NCI-H2081 treated with DMSO at 0.1 percent for 48 hours (cell line): Measurements from ENCODE around the gene PSME3IP1.
"Not testable (repeated sequence)": the region's sequence is repeated elsewhere in the genome, so short reads cannot be mapped to it uniquely, and the experiment has no call there.

ENCODE experiments used
- DNase-seq: peaks from one replicate; lab custom pipeline; 2025; lab: John Stamatoyannopoulos, UW

PSME3IP1 gene, protein sequence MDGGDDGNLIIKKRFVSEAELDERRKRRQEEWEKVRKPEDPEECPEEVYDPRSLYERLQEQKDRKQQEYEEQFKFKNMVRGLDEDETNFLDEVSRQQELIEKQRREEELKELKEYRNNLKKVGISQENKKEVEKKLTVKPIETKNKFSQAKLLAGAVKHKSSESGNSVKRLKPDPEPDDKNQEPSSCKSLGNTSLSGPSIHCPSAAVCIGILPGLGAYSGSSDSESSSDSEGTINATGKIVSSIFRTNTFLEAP

DNA sequence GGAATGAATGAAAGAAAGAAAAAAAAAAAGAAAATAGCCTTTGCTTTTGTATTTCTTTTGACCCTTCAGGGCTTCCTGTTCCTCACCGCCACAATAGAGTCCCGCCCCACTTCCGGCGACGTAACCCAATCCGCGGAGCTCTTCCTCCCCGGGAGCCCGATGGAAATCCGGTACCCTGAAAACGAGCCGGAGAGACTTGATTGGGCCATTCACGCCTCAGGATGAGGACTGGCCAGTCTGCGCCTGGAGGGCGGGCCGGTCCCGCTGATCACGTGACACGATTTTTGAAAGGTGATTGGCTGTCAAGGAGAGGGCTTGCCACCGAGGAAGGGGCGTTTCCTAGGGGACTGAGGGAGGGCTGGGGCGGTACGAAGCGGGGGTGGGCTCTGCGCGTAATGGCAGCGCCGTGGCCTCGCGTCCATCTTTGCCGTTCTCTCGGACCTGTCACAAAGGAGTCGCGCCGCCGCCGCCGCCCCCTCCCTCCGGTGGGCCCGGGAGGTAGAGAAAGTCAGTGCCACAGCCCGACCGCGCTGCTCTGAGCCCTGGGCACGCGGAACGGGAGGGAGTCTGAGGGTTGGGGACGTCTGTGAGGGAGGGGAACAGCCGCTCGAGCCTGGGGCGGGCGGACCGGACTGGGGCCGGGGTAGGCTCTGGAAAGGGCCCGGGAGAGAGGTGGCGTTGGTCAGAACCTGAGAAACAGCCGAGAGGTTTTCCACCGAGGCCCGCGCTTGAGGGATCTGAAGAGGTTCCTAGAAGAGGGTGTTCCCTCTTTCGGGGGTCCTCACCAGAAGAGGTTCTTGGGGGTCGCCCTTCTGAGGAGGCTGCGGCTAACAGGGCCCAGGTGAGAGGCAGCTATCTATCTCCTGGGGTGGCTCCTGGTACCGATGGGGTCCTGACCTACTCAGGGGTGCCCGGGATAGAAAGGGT, at the start of gene PSME3IP1, which contains the start of gene RSPRY1:
TSS of gene PSME3IP1 (minus strand) at position 95 of the 927 bp plus-strand sequence. CDS start 12,185 bp downstream, outside the sequence.
TSS of gene RSPRY1 (plus strand) at position 385 of the 927 bp plus-strand sequence. CDS start 18,330 bp downstream, outside the sequence.
- peak; percentile 88 for DNase-seq

DNA sequence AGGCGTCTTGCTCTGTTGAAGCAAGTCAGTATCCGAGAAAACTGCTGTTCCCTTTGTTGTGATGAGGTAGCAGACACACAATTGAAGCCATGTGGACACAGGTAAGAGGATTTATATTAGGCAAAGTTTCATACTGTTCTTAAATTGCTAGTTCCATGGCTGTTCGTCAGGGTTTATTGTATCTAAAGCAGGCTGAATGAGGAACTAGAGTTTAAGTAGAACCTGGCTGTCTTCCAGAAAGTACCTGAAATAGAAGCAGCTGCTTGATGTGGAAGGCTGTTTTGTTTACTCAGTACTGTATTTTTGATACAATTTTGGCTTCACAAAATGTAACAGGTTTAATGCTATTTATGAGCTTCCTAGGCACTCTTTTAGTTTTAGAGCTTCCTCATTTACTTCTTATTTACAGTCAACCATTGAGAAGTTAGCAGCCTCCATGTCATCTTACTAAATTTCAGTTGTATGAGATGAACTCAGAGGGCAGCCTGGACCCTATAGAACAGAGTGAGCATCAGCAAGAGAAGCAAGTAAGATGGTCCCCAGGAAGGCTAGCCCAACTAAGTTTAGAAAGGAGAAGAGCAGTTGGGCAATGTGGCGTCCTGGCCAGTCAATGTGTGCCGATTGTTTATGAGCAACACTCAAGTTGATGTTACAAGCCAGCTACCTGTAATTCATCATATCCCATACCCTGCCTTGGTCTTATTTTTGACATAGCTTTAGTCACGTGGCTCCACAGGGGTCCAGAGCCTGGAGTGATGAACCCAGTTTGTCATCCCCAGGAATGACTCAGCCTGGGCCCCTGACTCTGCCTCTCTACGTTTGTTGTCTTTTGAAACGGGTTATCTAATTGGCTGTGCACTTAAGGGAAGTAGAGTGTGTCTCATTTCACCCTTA, 49.5 kb upstream of the PSME3IP1 start:
- DNase-seq, result peak; percentile 26

DNA sequence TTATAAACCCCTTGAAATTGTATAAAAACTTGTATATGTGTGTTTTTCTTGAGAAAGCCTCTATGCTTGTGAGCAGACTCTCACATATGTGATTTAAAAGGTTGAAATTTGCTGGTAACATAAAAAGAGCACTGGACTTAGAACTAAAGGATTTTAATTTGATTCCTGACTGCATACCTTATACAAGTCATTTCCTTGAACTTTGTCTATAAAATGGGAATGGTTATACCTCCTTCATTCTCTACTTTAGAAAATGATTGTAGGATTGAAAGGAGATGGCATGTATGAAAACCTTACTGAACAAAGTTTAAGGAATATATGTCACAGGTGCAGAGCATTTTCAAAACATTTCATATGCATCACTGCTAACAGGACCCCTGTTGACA, 48.9 kb upstream of the PSME3IP1 start:
- DNase-seq, result no peak

DNA sequence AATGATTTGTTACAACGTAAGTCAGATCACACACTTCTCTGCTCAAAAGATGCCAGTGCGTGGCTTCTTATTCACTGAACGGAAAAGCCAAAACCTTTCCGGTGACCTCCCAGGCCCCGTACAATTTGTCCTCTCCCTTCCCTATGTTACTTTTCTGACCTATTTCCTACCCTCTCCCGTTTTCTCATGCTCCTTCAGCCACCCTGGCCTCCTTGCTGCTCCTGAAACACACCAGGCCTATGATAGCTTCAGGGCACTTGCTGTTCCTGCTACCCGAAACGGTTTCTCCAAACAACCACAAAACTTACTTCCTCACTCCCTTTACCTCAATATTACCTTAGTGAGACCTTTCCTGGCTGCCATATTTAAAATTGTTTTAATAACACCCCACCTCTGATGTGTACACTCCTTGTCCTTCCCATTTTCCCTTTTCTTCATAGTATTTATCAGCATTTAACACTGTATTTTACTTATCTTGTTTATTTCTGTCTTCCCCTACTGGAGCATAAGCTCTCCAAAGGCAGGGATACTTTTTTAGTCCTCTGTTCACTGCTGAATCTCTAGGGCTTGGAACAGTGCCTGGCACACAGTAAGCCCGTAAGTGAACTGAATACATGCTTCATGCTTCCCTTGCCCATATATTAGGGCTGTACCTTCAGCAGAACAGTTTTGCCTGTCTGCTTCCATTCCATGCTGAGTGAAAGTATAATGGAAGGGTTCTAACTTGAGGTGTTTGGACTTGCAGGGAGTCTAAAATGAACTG, 48.3 kb upstream of the PSME3IP1 start:
- DNase-seq, result no peak

DNA sequence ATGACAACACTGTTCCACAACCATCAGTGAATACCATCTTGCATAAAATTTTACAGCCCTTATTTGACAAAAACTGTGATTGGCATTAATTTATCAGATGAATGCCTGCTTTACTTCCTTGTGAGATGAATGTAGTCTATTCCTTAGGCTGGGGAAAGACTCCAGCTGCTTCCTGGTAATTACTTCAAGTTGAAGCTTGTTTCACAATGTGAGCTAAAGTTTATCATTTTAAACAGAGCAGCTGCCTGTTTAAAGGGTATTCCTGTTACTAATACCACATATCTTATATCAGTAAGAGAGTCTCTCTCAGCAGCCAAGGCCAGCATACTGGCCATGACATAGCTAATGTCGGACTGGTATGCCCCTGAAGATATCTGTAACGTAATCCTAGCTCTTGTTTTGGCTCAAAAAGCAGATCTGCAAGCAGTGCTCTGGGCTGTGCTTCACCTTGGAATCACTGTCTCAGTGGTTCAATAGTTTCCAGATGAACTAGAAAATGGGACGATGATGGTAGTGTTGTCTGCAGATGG, 46.0 kb upstream of the PSME3IP1 start:
- DNase-seq, result no peak

DNA sequence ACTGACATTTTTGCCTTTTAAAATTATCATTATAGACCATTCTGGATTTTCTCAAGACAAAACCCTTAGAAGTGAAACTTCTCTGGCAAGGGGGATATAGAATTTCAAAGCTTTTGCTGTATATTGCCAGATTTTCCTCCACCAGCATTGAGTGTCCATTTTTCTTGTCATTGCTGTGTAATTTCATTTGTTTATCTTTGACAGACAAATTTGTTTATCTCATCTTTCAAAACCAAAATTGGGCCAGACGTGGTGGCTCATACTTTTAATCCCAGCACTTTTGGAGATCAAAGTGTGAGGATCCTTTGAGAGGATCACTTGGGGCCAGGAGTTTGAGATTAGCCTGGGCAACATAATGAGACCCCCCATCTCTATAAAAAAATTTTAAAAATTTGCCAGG, 43.2 kb upstream of the PSME3IP1 start:
- DNase-seq, result no peak

DNA sequence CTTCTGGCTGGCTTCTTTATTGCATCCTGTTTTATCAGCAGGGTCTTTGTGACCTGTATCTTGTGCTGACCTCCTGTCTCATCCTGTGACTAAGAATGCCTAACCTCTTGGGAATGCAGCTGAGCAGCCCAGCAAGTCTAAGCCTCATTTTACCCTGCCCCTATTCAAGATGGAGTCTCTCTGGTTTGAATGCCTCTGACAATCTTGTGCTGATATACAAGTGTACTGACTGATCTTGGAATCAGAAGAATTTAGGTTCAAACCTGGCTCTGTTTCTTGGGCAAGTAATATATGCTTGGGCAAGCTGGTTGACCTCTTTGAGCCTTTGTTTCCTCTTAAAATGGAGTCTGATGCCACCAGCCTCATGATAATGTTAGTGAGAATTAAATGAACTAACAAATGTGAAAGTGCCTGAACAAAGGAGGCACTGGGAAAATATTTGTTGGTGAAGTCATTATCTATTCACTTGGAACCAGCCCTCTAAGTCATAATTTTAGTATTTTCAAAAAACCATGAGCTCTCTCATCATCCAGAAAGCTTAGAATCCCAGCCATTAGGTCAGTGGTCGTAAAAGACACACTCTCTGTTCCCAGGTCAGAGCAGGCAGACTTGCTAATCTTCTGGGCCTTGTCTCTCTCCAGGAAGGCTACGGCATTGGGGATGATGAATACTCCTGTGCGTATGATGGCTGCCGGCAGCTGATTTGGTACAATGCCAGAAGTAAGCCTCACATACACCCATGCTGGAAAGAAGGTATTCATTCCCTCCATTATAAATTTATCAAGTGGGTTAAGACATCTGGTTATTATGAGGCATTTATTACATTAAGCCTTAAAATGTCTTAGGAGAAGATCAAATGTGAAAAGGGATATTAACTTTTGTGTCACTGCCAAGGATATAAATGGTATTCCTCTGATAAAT, 41.1 kb upstream of the PSME3IP1 start:
- no peak for DNase-seq

DNA sequence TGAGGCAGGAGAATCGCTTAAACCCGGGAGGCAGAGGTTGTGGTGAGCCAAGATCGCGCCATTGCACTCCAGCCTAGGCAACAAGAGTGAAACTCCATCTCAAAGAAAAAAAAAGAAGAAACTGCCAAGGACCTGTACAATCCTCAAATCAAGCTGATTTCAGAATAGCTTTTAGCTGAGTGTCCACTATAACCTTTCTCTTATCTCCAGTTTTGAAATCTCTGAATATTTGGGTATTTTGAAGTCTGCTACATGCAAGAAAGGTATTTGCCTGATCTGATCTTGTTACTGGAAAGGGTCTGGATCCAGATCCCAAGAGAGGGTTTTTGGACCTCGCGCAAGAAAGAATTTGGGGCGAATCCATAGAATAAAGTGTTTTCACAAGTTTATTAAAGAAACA, 40.1 kb upstream of the PSME3IP1 start:
- DNase-seq, result no peak

DNA sequence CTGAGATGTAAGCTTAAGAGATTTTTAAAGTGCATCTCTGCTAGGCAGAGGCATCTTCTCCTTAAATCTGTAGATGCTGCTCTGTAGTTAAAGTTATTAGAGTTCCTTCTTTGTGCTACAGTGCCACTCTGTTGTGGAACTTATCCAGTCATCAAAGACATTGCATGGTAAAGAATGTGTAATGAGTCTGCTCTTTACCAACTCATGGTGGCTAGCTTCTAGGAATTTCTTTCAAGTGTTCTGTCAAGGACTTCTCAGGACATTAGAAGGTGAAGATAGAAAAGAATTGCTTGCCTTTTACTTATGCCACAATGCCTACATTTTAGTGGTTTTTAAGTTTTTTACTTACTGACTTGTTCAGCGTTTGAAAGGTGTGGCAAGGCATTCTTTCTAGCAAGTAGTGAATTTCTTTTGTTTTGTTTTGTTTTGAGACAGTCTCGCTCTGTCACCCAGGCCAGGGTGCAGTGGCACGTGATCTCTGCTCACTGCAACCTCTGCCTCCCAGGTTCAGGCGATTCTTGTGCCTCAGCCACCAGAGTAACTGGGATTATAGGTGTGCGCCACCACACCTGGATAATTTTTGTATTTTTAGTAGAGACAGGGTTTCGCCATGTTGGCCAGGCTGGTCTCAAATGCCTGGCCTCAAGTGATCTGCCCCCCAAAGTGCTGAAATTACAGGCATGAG, 39.0 kb upstream of the PSME3IP1 start:
- DNase-seq, result no peak

DNA sequence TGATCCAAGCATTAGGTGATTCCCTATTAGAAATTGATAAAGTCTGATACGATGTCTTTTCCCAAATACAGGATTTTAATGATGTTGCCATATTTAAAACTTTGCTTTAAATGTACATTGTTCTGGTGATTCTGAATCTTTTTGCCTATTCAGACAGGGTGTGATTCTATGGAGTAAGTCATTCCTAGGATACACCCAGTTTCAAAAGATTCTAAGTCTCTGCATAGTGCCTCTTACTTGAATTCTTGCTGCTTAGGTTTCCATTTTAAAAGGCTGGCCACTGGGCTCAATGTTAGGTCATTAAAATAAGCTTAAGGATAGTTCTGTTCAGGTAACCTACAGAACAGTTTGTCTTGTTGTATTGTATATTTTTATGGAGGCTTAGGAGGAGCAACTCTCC, 37.2 kb upstream of the PSME3IP1 start:
- DNase-seq, result no peak

DNA sequence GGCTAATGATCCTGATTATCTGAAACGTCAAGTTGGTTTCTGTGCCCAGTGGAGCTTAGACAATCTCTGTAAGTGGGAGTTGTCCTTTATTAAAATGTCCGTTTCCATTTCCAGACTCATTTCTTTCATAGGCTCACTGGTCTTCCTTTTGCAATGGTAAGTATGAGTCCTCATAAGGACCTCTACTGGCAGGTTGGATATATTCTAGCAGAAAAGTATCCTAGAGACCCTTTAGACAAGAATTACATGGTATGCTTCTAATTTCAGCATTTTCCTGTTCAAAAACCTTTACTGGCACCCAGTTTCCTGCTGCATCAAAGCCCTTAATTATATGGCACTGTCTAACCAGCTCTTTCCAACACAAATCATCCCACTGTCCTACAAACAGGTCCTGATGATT, 31.1 kb upstream of the PSME3IP1 start:
- no peak for DNase-seq

DNA sequence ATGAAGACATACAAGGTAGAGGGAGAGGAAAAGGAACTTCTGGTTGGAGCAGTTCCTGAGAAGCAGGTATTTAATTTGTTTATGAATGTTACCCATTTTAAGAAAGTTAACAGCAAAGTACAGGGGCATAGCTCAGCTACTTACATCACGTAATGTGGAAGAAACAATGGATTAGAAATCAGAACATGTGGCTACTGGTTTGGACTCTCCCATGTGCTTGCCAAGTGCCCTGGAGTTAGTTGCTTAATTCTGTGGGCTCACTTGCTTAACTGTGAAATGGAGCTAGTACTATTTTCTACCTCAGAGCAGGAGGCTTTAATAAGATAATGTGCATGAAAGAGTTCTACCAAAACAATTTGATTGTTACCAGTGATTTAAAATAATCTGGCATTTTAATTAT, 27.6 kb upstream of the PSME3IP1 start:
- no peak for DNase-seq

DNA sequence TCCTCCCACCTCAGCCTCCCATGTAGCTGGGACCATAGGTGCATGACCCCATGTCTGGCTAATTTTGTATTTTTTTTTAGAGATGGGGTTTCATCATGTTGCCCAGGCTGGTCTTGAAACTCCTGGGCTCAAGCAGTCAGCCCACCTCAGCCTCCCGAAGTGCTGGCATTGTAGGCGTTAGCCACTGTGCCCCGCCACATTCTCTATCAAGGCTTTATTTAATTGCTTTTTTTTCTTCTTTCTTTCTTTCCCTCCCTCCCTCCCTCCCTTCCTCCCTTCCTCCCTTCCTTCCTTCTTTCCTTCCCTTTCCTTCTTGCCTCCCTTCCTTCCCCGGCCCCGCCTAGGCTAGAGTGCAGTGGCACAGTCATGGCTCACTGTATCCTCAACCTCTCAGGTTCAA, 23.9 kb upstream of the PSME3IP1 start:
- no peak for DNase-seq

DNA sequence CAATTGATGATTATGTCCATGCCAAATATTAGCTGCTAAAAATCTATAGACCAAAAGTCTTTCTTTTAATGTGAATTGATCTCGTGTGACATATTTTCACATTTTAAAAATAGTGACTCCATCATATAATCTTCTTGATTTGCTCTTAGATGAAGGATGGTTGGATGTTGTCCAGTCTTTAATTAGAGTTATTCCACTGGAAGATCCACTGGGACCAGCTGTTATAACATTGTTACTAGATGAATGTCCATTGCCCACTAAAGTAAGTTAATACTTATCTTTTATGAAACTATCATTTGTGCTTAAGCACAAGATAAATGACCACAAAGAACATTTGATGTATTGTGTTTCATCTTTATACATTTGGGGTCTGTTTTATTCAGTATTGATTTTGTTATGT, 23.1 kb upstream of the PSME3IP1 start:
- DNase-seq, result no peak

DNA sequence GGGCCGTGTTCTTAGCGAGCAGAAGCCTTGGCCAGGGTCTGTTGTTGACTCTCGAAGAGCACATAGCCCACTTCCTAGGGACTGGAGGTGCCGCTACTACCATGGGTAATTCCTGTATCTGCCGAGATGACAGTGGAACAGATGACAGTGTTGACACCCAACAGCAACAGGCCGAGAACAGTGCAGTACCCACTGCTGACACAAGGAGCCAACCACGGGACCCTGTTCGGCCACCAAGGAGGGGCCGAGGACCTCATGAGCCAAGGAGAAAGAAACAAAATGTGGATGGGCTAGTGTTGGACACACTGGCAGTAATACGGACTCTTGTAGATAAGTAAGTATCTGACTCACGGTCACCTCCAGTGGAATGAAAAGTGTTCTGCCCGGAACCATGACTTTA, 18.8 kb upstream of the PSME3IP1 start:
- DNase-seq, result no peak

DNA sequence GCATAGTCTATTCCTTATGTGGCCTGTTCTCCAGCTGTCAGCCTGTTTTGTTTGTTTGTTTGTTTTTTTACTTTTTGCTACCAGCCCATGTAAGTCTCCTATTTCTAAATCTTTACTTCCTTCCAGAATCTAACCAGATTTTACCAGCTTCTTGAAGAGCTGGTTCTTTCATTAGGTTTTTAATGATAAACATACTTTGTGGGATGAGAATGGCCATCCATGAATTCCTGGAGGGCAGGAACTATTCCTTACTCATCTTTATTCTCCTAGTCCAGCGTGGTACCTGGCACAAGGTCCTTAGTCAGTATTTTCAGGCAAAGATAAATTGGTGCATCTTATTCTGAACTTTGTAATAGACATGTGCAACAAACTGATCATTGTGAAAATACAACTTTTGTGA, 17.6 kb upstream of the PSME3IP1 start:
- DNase-seq, result no peak

DNA sequence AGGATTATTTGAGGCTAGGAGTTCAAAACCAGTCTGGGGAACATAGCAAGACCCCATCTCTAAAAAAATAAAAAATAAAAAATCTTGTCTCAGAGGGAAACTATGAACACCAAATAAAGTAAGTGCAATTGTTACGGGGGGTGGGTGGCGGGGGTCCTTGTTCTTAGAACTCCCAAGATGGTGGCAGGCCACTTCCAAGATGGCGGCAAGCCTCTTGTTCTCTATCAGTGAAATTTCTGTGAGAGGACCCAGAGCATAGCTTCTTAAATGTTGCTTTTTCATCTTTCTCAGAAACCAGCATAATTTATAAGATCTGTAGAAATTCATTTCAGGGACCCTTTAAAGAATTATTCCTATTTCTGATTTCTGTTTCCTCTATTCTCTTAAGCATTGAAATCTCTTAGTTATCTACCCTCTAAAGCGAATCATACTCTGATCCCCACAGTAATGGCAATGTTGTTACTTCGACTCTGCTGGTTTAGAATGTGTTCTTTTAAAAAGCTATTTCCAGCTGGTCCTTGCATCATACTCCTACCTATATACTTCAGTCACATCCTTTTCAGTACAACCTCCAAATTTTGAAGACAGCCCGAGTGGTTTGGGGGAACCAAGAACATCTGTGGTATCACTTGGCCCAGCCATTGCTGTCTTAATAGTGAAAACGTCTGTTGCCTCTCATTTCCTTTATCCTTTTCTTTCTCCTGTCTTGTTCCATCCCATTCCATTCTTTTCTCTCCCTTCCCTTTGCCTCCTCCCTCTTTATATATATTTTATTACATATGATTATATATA, 16.5 kb upstream of the PSME3IP1 start:
- no peak for DNase-seq

DNA sequence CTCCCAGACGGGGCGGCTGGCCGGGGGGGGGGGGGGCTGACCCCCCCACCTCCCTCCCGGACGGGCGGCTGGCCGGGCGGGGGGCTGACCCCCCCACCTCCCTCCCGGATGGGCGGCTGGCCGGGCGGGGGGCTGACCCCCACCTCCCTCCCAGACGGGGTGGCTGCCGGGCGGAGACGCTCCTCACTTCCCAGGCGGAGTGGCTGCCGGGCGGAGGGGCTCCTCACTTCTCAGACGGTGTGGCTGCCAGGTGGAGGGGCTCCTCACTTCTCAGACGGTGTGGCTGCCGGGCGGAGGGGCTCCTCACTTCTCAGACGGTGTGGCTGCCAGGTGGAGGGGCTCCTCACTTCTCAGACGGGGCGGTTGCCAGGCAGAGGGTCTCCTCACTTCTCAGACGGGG, 15.1 kb upstream of the PSME3IP1 start:
- not testable (repeated sequence) for DNase-seq

DNA sequence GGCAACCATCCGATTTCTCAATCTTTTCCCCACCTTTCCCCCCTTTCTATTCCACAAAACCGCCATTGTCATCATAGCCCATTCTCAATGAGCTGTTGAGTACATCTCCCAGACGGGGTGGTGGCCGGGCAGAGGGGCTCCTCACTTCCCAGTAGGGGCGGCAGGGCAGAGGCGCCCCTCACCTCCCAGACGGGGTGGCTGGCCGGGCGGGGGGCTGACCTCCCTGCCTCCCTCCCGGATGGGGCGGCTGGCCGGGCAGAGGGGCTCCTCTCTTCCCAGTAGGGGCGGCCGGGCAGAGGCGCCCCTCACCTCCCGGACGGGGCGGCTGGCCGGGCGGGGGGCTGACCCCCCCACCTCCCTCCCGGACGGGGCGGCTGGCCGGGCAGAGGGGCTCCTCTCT, 14.5 kb upstream of the PSME3IP1 start:
- DNase-seq, result not testable (repeated sequence)
